DMS114 treated with DMSO at 0.1 percent for 48 hours (cell line): ENCODE data around the gene TSPAN10.

ENCODE experiments used
- DNase-seq: peaks from one replicate; lab custom pipeline; 2025; ENCODE audit not compliant: unreplicated experiment; lab: John Stamatoyannopoulos, UW

Gene TSPAN10

DNA sequence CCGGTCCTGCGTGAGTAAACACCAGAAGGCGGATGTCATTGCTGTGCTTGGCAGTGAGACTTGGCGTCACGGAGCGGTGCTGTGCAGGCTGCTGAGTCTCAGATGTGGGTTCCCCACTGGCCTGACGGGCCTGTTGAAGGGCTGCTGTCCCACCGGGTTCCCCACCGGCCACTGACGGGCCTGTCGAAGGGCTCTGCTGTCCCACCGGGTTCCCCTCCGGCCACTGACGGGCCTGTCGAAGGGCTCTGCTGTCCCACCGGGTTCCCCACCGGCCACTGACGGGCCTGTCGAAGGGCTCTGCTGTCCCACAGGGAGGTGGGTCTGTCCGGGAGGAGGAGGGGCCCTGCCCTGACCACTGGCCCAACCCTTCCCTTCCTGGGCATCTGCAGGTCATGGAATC lies 49.6 kb downstream of the TSPAN10 start:
- no peak for DNase-seq

DNA sequence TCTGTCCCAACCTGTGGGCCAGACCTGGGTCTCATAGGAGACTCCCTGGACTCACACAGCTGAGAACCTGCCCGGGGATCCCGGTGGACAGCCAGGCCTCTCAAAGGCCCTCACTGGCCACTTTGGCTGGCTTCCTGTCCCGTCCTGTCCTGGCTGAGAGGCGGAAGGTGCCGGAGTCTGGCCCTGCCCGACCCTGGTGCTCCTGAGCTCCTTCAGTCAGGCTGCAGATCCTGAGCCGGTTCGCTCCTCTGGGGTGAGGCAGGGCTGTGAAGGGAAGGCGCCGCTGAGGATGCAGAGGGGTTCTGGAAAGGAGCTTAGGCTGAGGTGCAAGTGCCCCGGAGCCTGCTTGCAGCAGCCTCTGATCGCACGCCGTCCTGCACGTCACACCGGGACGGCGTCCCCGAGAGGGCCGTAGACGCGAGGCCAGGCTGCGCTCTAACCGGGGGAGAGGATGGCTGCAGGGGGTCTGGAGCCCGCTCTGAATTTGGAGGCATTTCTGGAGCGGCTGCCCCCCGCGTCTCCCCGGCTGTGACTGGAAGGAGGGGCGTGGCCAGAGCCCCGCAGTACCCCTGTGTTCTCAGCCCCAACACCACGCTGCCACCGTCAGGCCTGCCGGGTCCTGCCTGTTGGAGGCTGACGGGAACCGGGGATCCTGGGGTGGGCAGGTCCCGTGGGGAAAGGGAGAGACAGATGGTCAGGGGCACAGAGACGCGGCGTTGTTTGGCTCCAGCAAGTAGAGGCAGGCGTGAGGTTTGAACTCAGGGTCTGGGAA lies 51.0 kb downstream of the TSPAN10 start:
- DNase-seq = no peak

DNA sequence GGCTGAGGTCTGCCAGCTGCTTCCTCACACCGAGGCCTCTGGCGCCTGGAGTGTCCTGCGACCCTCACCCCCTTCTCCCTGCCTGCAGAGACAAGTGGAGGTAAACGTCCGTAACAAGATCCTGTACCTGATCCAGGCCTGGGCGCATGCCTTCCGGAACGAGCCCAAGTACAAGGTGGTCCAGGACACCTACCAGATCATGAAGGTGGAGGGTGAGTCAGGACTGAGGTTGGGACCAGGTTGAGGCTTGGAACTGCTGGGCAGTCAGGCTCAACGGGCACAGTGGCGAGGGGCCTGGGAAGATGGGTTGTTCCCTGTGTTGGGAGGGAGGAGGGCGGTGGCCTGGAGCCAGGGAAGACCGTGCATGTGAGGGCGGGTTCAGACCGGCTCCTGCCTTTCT lies 51.6 kb downstream of the TSPAN10 start:
- DNase-seq = no peak

DNA sequence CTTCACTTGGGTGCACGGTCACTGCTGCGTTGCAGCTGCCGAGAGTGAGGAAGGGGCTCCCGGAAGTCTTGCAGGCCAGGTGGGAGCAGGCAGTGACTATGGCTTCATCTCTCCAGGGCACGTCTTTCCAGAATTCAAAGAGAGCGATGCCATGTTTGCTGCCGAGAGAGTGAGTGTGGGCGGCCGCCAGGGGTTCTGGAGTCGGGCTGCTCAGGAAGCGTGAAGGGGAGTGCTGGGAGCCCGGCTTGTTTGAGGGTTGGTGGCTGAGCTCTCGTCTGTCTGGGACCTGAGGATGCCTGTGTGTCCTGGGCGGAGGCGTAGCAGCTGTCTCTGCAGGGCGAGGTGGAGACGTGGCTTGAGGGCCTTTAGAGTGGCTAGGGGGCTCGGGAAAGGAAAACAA lies 53.1 kb downstream of the TSPAN10 start:
- no peak for DNase-seq

DNA sequence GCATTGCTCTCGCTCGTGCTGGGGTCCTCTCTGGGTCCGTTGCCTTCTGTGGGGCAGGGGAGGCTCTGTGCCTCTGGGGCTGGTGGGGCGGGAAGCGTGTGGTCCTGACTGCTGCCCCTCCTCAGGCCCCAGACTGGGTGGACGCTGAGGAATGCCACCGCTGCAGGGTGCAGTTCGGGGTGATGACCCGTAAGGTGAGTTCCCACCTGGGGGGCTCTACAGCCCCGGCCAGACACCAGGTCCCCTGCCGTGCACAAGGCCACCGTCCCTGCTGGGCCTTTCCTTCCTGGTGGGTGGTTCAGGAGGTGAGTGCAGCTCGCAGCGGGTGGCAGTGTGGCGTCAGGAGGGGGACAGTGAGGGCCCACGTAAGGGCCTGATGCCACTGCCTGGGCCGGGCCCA lies 53.6 kb downstream of the TSPAN10 start:
- DNase-seq = no peak

DNA sequence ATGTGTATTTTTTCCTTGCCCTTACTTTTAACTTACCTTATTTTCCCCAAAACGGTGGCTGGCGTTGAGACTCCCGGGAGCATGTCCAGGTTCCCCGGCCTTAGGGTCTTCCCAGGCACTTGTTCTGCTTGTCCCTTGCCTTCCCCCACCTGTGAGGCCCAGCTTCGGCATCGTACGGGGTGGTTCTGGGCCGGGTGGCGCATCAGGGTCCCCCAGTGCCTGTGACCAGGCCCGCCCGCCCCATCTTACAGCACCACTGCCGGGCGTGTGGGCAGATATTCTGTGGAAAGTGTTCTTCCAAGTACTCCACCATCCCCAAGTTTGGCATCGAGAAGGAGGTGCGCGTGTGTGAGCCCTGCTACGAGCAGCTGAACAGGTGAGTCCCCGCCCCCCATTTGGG lies 54.2 kb downstream of the TSPAN10 start:
- DNase-seq = no peak

DNA sequence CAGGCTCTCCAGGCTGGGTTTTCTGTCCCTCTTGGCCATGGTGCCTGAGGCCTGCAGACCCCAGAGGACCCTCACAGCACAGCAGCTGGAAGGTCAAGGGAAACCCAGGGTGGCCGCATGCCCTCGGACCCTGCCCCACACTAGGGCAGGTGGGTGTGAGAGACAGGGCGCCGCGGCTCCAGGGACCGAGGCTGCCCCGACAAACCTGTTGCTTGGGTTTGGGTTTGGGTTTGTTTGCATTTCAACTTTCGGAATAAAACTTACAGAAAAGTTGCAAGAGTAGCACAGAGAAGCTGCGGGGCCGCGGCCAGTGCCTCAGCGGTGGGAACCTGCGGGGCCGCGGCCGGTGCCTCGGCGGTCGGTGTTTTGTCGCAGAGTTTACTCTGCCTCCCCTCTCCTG lies 54.6 kb downstream of the TSPAN10 start:
- DNase-seq = no peak

DNA sequence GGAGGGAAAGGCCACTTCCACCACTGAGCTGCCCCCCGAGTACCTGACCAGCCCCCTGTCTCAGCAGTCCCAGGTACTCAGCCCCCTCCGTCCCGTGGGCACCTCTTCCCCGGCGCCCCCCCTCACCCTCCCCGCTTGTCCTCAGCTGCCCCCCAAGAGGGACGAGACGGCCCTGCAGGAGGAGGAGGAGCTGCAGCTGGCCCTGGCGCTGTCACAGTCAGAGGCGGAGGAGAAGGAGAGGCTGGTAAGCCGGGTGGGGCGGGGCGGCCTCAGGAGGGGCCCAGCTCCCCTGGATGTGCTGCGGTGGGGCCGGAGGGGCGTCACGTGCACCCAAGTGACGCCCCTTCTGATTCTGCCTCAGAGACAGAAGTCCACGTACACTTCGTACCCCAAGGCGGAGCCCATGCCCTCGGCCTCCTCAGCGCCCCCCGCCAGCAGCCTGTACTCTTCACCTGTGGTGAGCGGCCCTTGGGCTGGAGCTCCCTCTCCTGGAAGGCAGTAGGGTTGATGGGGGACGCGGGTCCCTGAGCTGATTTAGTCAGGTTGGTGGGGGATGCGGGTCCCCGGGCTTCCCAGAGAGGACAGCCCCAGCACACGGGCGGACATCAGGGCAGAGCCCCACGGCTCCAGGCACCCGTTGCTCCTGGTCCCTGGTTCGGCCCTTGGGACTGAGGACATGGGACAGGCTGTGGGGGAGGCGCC lies 56.7 kb downstream of the TSPAN10 start:
- no peak for DNase-seq

DNA sequence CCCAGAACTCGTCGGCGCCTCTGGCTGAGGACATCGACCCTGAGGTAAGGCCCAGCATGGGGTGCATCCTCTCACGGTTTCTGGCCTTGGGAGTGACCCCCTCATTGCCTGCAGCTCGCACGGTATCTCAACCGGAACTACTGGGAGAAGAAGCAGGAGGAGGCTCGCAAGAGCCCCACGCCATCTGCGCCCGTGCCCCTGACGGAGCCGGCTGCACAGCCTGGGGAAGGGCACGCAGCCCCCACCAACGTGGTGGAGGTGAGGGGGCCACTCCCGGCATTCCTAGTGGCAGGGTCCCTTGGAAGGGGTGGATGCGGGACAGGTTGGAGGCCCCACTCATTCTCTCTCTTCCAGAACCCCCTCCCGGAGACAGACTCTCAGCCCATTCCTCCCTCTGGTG lies 57.8 kb downstream of the TSPAN10 start:
- no peak for DNase-seq

DNA sequence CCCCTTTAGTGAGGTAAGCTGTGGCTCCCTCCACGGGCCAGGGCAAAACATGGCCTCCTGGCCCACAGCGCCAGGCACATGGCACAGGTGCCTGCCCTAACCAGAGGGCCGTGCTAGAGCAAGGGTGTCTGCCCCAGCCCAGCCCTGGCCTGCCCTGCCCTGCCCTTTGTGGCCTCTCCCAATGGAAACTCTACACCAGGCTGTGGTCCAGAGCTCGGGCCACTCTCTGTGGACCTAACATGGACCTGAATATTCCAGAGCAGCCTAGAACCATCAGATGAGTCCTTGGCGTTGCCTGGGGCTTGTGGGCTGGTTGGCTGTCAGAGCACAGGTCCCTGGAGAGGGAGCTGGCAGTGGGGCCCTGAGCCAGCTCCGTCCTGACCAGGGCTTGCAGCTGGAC lies 58.2 kb downstream of the TSPAN10 start:
- no peak for DNase-seq

DNA sequence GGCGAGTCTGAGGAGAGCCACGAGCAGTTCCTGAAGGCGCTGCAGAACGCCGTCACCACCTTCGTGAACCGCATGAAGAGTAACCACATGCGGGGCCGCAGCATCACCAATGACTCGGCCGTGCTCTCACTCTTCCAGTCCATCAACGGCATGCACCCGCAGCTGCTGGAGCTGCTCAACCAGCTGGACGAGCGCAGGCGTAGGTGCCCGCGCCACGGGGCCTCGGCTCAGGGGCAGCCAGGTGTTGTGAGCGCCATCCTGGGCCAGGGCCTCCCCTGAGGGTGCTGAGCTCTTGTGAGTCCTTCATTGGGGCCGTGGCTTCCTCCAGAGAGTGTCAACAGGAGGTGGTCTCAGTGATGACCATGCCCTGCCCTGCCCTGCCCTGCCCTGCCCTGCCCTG lies 58.8 kb downstream of the TSPAN10 start:
- DNase-seq = no peak

DNA sequence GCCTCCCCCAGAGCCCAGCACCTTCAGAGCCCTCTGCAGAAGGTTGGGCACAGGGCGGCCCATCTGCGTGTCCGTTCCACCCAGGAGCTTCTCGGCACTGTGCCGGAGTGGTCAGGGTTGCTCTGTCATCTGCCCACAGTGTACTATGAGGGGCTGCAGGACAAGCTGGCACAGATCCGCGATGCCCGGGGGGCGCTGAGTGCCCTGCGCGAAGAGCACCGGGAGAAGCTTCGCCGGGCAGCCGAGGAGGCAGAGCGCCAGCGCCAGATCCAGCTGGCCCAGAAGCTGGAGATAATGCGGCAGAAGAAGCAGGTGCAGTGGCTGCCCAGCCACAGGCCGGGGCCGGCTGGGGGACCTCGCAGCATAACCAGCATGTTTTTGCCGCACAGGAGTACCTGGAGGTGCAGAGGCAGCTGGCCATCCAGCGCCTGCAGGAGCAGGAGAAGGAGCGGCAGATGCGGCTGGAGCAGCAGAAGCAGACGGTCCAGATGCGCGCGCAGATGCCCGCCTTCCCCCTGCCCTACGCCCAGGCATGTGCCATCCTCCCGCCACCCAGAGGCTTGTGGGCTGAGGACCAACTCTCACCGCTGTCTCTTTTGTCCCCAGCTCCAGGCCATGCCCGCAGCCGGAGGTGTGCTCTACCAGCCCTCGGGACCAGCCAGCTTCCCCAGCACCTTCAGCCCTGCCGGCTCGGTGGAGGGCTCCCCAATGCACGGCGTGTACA lies 59.4 kb downstream of the TSPAN10 start:
- DNase-seq = no peak

DNA sequence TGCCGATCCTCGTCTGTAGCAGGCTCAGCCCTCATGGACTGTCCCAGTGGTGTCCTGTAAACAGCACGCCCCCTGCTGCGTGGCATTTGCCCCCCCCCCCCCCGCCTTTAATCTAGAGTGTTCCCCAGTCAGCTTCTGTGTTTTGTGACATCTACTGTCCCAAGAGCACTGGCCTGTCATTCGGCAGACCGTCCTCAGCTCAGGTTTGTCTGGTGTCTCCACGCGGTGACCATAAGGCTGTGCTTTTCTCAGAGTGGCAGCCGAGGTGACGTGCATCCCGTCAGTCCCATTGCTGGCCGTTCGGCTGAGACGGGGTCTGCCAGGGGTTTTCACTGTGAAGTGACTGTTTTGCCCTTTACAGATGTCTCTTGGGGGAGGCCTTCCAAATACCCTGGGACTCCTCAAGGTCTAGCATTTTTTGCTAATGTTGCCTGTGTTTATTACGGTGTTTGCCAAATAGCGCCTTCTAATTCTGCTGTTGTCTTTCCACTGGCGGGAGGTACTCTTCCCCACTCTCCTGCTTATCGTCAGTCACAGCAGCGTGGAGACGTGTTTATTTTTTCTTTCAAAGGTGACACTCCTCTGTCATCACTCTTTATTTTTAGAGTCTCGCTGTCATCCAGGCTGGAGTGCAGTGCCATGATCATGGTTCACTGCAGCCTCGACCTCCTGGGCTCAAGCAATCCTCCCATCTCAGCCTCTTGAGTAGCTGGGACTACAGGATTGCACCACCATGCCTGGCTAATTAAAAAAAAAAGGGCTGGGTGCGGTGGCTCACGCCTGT lies 60.5 kb downstream of the TSPAN10 start:
- DNase-seq = no peak
